BLaER1 (cell line): Measurements from ENCODE around the gene TADA2B.

Source experiments
- H3K27ac ChIP-seq: shearing (Covaris generic); formaldehyde crosslinking; 2 replicates; pipeline ENCODE4 v1.8.1; 2022
- H3K27me3 ChIP-seq: shearing (Covaris generic); formaldehyde crosslinking; 2 replicates; pipeline ENCODE4 v1.8.1; 2022
- H3K36me3 ChIP-seq: shearing (Covaris generic); formaldehyde crosslinking; 2 replicates; pipeline ENCODE4 v1.8.1; 2022
- H3K4me1 ChIP-seq: shearing (Covaris generic); formaldehyde crosslinking; 2 replicates; pipeline ENCODE4 v1.8.1; 2022
- H3K4me2 ChIP-seq: shearing (Covaris generic); formaldehyde crosslinking; 2 replicates; pipeline ENCODE4 v1.8.1; 2022
- H3K4me3 ChIP-seq: shearing (Covaris generic); formaldehyde crosslinking; 2 replicates; pipeline ENCODE4 v1.8.1; 2022
- H3K9ac ChIP-seq: shearing (Covaris generic); formaldehyde crosslinking; 2 replicates; pipeline ENCODE4 v1.8.1; 2022
- H3K9me3 ChIP-seq: shearing (Covaris generic); formaldehyde crosslinking; 2 replicates; pipeline ENCODE4 v1.8.1; 2022
- H4K20me1 ChIP-seq: shearing (Covaris generic); formaldehyde crosslinking; 2 replicates; pipeline ENCODE4 v1.8.1; 2022
- Cebpa-rat ChIP-seq: shearing (Covaris generic); IDR thresholded peaks from 2 replicates; pipeline ENCODE4 v1.8.1; 2022

The TADA2B gene

GRCh38 chr4:7052923-7053715 is 9.9 kb downstream of the TADA2B start:
- Histone ChIP-seq H3K9me3 (no peaks in the 10 kb centered on the region), H3K9ac (peak overlapping the region; percentile 61), H3K27me3 (no peaks in the 10 kb centered on the region), H3K4me3 (no peak overlapping the region; the same call in 1 of the 2 replicates), H3K27ac (peak overlapping the region; percentile 39), H3K4me1 (peaks cover 79% of the 10 kb centered on the region), H3K36me3 (peaks cover 87% of the 10 kb centered on the region), H3K4me2 (peak overlapping the region; percentile 82), H4K20me1 (peaks cover 95% of the 10 kb centered on the region)
- TF ChIP-seq Cebpa-rat = no peak

DNA sequence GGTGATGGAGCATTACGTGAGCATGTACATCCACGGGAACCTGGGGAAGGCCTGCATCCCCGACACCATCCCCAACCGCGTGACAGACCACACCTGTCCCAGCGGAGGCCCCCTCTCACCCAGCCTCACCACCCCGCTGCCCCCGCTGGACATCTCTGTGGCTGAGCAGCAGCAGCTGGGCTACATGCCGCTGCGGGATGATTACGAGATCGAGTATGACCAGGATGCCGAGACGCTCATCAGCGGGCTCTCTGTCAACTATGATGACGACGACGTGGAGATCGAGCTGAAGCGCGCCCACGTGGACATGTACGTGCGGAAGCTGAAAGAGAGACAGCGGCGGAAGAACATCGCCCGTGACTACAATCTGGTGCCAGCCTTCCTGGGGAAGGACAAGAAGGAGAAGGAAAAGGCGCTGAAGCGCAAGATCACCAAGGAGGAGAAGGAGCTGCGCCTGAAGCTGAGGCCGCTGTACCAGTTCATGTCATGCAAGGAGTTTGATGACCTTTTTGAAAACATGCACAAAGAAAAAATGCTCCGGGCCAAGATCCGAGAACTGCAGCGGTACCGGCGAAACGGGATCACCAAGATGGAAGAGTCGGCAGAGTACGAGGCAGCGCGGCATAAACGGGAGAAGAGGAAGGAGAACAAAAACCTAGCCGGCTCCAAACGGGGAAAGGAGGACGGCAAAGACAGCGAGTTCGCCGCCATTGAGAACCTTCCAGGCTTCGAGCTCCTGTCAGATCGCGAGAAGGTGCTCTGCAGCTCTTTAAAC is 11.1 kb downstream of the TADA2B start:
- Histone ChIP-seq H3K4me3 (no peak overlapping the region), H3K9me3 (no peaks in the 10 kb centered on the region), H3K9ac (no peak overlapping the region), H3K27me3 (no peaks in the 10 kb centered on the region), H3K4me1 (peaks cover 79% of the 10 kb centered on the region), H3K36me3 (peaks cover 87% of the 10 kb centered on the region), H3K27ac (no peak overlapping the region), H4K20me1 (peaks cover 95% of the 10 kb centered on the region), H3K4me2 (peak overlapping the region; percentile 82)
- TF ChIP-seq Cebpa-rat = no peak

GRCh38 chr4:7055111-7055989 is 12.2 kb downstream of the TADA2B start:
- Histone ChIP-seq H3K27ac (no peak overlapping the region), H3K4me2 (peak overlapping the region; percentile 82), H3K9ac (no peak overlapping the region; the same call in 1 of the 2 replicates), H3K4me1 (peaks cover 74% of the 10 kb centered on the region), H3K9me3 (no peaks in the 10 kb centered on the region), H4K20me1 (peaks cover 95% of the 10 kb centered on the region), H3K36me3 (peaks cover 87% of the 10 kb centered on the region), H3K4me3 (no peak overlapping the region), H3K27me3 (no peaks in the 10 kb centered on the region)
- no peak for TF ChIP-seq Cebpa-rat

DNA sequence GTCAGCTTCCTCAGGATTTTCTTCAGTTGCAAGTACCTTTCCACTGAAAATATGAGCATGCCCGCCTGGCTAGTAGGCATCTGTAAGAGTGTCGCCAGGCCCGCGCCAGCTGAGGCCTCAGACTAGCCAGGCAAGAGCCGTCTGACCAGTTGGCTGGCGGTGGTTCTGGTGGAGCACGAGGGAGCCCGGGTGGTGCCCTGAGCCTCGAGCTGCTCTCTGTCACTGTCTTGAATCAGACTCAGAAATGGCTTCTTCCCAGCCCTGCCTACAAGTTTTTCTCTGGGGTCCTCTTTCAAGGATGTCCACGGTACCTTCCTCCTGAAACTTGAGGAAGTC is 12.8 kb downstream of the TADA2B start:
- Histone ChIP-seq H3K9me3 (no peaks in the 10 kb centered on the region), H3K4me3 (no peak overlapping the region), H3K27me3 (no peaks in the 10 kb centered on the region), H3K36me3 (peaks cover 87% of the 10 kb centered on the region), H3K9ac (no peak overlapping the region; the same call in 1 of the 2 replicates), H4K20me1 (peaks cover 95% of the 10 kb centered on the region), H3K4me2 (no peak overlapping the region), H3K4me1 (peaks cover 68% of the 10 kb centered on the region), H3K27ac (no peak overlapping the region)
- no peak for TF ChIP-seq Cebpa-rat

- no peaks in the 10 kb centered on the region for H3K27me3 ChIP-seq
- H3K27ac ChIP-seq = no peak overlapping the region; the same call in 1 of the 2 replicates
- H3K9ac ChIP-seq = no peak overlapping the region
- no peak overlapping the region for H3K4me3 ChIP-seq
- H3K4me1 ChIP-seq = peaks cover 39% of the 10 kb centered on the region
- no peak for TF ChIP-seq Cebpa-rat
- H4K20me1 ChIP-seq = peaks cover 94% of the 10 kb centered on the region
- no peaks in the 10 kb centered on the region for H3K9me3 ChIP-seq
- H3K36me3 ChIP-seq = peaks cover 97% of the 10 kb centered on the region
- peak overlapping the region; percentile 28 for H3K4me2 ChIP-seq
These were observed 15.6 kb downstream of the TADA2B start for GRCh38 chr4:7058792-7059191.

DNA sequence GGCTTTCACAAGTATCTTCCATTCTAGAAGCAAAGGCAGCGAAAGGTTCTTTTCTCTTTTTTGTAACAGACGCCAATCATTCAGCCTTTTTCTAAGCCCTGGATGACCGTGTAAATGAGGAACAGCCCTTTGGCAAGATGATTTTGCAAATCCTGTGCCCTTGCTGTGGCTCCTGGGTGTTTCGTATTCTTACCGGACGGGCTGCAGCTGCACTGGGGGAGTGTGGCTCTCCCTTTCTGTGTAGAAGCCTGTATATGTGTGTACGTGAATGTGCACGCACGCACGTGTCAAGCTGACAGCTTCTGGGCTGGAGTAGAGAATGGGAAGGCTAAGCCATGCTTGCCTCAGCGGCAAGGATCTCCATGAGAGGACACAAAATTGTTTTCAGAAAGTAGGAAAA is 16.5 kb downstream of the TADA2B start:
- no peak for TF ChIP-seq Cebpa-rat
- Histone ChIP-seq H3K4me1 (peaks cover 32% of the 10 kb centered on the region), H3K9ac (no peak overlapping the region), H3K4me3 (no peak overlapping the region), H4K20me1 (peaks cover 94% of the 10 kb centered on the region), H3K9me3 (no peaks in the 10 kb centered on the region), H3K4me2 (no peak overlapping the region), H3K27ac (no peak overlapping the region), H3K36me3 (peaks cover 96% of the 10 kb centered on the region), H3K27me3 (no peaks in the 10 kb centered on the region)

GRCh38 chr4:7060346-7061150 is 17.4 kb downstream of the TADA2B start:
- H3K9ac ChIP-seq = no peak overlapping the region
- H3K27ac ChIP-seq = no peak overlapping the region
- peaks cover 96% of the 10 kb centered on the region for H3K36me3 ChIP-seq
- no peaks in the 10 kb centered on the region for H3K27me3 ChIP-seq
- no peak overlapping the region for H3K4me3 ChIP-seq
- H3K4me2 ChIP-seq = no peak overlapping the region
- peaks cover 32% of the 10 kb centered on the region for H3K4me1 ChIP-seq
- no peak for TF ChIP-seq Cebpa-rat
- peaks cover 94% of the 10 kb centered on the region for H4K20me1 ChIP-seq
- H3K9me3 ChIP-seq = no peaks in the 10 kb centered on the region

- Histone ChIP-seq H3K9ac (no peak overlapping the region), H3K9me3 (no peaks in the 10 kb centered on the region), H3K36me3 (peaks cover 89% of the 10 kb centered on the region), H3K4me3 (no peak overlapping the region), H4K20me1 (peaks cover 94% of the 10 kb centered on the region), H3K4me1 (peaks cover 45% of the 10 kb centered on the region), H3K4me2 (no peak overlapping the region), H3K27ac (no peak overlapping the region), H3K27me3 (no peaks in the 10 kb centered on the region)
- no peak for TF ChIP-seq Cebpa-rat
These were observed 18.6 kb downstream of the TADA2B start for GRCh38 chr4:7061815-7062214.

GRCh38 chr4:7062816-7063215 is 19.6 kb downstream of the TADA2B start:
- Histone ChIP-seq H3K9me3 (no peaks in the 10 kb centered on the region), H3K27ac (no peak overlapping the region), H3K4me1 (peaks cover 46% of the 10 kb centered on the region), H4K20me1 (peaks cover 99% of the 10 kb centered on the region), H3K4me3 (no peak overlapping the region), H3K9ac (no peak overlapping the region), H3K36me3 (peaks cover 79% of the 10 kb centered on the region), H3K27me3 (no peaks in the 10 kb centered on the region), H3K4me2 (no peak overlapping the region)
- TF ChIP-seq Cebpa-rat = no peak
